Islet of Langerhans (tissue), 1 donor: ENCODE measurements around the gene SLC35F3.
"Not testable (repeated sequence)": the region's sequence is repeated elsewhere in the genome, so short reads cannot be mapped to it uniquely, and the experiment has no call there.

Experiments used
- FAIRE-seq: peaks from one replicate; lab custom pipeline; 2011; peaks lifted over from hg19 to GRCh38; lab: Jason Lieb, UNC

Gene SLC35F3

GRCh38 chr1:234292011-234292410 lies 387.5 kb downstream of the SLC35F3 start:
- no peak for FAIRE-seq

- no peak for FAIRE-seq
These were observed 388.1 kb downstream of the SLC35F3 start for GRCh38 chr1:234292548-234292947.

- FAIRE-seq: no peak
These were observed 389.8 kb downstream of the SLC35F3 start for GRCh38 chr1:234294109-234294817.

GRCh38 chr1:234295068-234295467 lies 390.6 kb downstream of the SLC35F3 start:
- FAIRE-seq: no peak

- no peak for FAIRE-seq
These were observed 391.1 kb downstream of the SLC35F3 start for GRCh38 chr1:234295626-234296025.

GRCh38 chr1:234296496-234296895 lies 392.0 kb downstream of the SLC35F3 start:
- FAIRE-seq: no peak

- FAIRE-seq: no peak
These were observed 393.2 kb downstream of the SLC35F3 start for GRCh38 chr1:234297668-234298067.

- FAIRE-seq: no peak
These were observed 395.6 kb downstream of the SLC35F3 start for GRCh38 chr1:234300096-234300495.

GRCh38 chr1:234301663-234302062 lies 397.2 kb downstream of the SLC35F3 start:
- FAIRE-seq: not testable (repeated sequence)

- no peak for FAIRE-seq
These were observed 398.0 kb downstream of the SLC35F3 start for GRCh38 chr1:234302354-234302962.

GRCh38 chr1:234303231-234303630 lies 398.8 kb downstream of the SLC35F3 start:
- no peak for FAIRE-seq

- no peak for FAIRE-seq
These were observed 403.2 kb downstream of the SLC35F3 start for GRCh38 chr1:234307726-234308125.

- FAIRE-seq: no peak
These were observed 404.7 kb downstream of the SLC35F3 start for GRCh38 chr1:234309243-234309597.

- FAIRE-seq: no peak
These were observed 405.4 kb downstream of the SLC35F3 start for GRCh38 chr1:234309598-234310459.

GRCh38 chr1:234310460-234310817 lies 406.0 kb downstream of the SLC35F3 start:
- FAIRE-seq: no peak

- FAIRE-seq: no peak
These were observed 406.9 kb downstream of the SLC35F3 start for GRCh38 chr1:234311414-234311813.

GRCh38 chr1:234313171-234313570 lies 408.7 kb downstream of the SLC35F3 start:
- no peak for FAIRE-seq

- FAIRE-seq: no peak
These were observed 410.6 kb downstream of the SLC35F3 start for GRCh38 chr1:234315091-234315541.

GRCh38 chr1:234315588-234315987 lies 411.1 kb downstream of the SLC35F3 start:
- no peak for FAIRE-seq

GRCh38 chr1:234316486-234316885 lies 412.0 kb downstream of the SLC35F3 start:
- FAIRE-seq: no peak

- no peak for FAIRE-seq
These were observed 412.5 kb downstream of the SLC35F3 start for GRCh38 chr1:234316937-234317336.

GRCh38 chr1:234320069-234320468 lies 415.6 kb downstream of the SLC35F3 start:
- no peak for FAIRE-seq

- FAIRE-seq: no peak
These were observed 416.1 kb downstream of the SLC35F3 start for GRCh38 chr1:234320549-234320948.
